GM12892 (cell line): ENCODE measurements around the gene RAB44.

Experiments used
- POLR2A ChIP-seq: IDR thresholded peaks from 2 replicates; pipeline ENCODE4 v1.6.1; 2011; ENCODE audit warnings: low read depth, low read length, control low read depth
- POLR2AphosphoS5 ChIP-seq: IDR thresholded peaks from 2 replicates; pipeline ENCODE4 v1.6.1; 2011; ENCODE audit warnings: low read depth, low read length, control low read depth
- TAF1 ChIP-seq: IDR thresholded peaks from 2 replicates; pipeline ENCODE4 v1.6.1; 2011; ENCODE audit warnings: low read depth, mild to moderate bottlenecking, control low read depth, low read length, borderline replicate concordance

- TF ChIP-seq POLR2AphosphoS5 (no peak), POLR2A (no peak), TAF1 (no peak)
These were observed 24.7 kb downstream of the RAB44 start for GRCh38 chr6:36722365-36722764.
